Loucy (cell line): ENCODE measurements around the gene CDCA4.

Source experiments
- H2AFZ ChIP-seq: fragments of 200-600 bp; sonication (generic); 2 replicates; pipeline ENCODE4 v1.6.0; 2016; ENCODE audit warnings: antibody characterized with exemption, mild to moderate bottlenecking, low read length, moderate library complexity
- H3F3A ChIP-seq: fragments of 200-600 bp; 2 replicates; pipeline ENCODE4 v1.6.0; 2016; ENCODE audit warnings: antibody characterized with exemption, low read depth, mild to moderate bottlenecking
- H3K27me3 ChIP-seq: fragments of 200-600 bp; sonication (generic); 2 replicates; pipeline ENCODE4 v1.6.1; 2014; ENCODE audit warnings: low read length, mild to moderate bottlenecking; ENCODE audit not compliant: insufficient read depth, poor library complexity, severe bottlenecking
- H3K36me3 ChIP-seq: fragments of 200-600 bp; sonication (generic); 2 replicates; pipeline ENCODE4 v1.6.1; 2016; ENCODE audit warnings: low read length; ENCODE audit not compliant: insufficient read depth
- H3K4me1 ChIP-seq: fragments of 200-600 bp; sonication (generic); 2 replicates; pipeline ENCODE4 v1.5.1; 2014; ENCODE audit warnings: low read length, mild to moderate bottlenecking; ENCODE audit not compliant: insufficient read depth, poor library complexity, severe bottlenecking
- H3K4me2 ChIP-seq: fragments of 200-600 bp; sonication (generic); 2 replicates; pipeline ENCODE4 v1.6.0; 2014; ENCODE audit warnings: antibody characterized with exemption, low read length, low read depth, mild to moderate bottlenecking; ENCODE audit not compliant: poor library complexity, severe bottlenecking
- H3K4me3 ChIP-seq: fragments of 200-600 bp; sonication (generic); 2 replicates; pipeline ENCODE4 v1.5.1; 2014; ENCODE audit warnings: low read length, mild to moderate bottlenecking, mixed read lengths; ENCODE audit not compliant: poor library complexity, severe bottlenecking
- H3K79me2 ChIP-seq: fragments of 200-600 bp; sonication (generic); 2 replicates; pipeline ENCODE4 v1.6.1; 2014; ENCODE audit warnings: low read length; ENCODE audit not compliant: insufficient read depth
- H3K9ac ChIP-seq: fragments of 200-600 bp; sonication (generic); 2 replicates; pipeline ENCODE4 v1.6.0; 2014; ENCODE audit warnings: mild to moderate bottlenecking, low read depth, low read length, moderate library complexity; ENCODE audit not compliant: poor library complexity, severe bottlenecking
- H3K9me2 ChIP-seq: fragments of 200-600 bp; sonication (generic); replicated peaks from 2 replicates; pipeline ENCODE4 v1.6.1; 2016; ENCODE audit warnings: low read depth, low read length, mixed read lengths
- H3K9me3 ChIP-seq: fragments of 200-600 bp; sonication (generic); 2 replicates; pipeline ENCODE4 v1.6.1; 2014; ENCODE audit warnings: mild to moderate bottlenecking, antibody characterized with exemption, low read length, low read depth; ENCODE audit not compliant: insufficient read depth
- H4K20me1 ChIP-seq: fragments of 200-600 bp; sonication (generic); 2 replicates; pipeline ENCODE4 v1.6.0; 2014; ENCODE audit warnings: antibody characterized with exemption, low read length, mild to moderate bottlenecking; ENCODE audit not compliant: insufficient read depth, poor library complexity, severe bottlenecking
- CTCF ChIP-seq: fragments of 200-600 bp; sonication (generic); conservative IDR thresholded peaks from 2 replicates; pipeline ENCODE4 v1.5.1; 2014; ENCODE audit warnings: mild to moderate bottlenecking, antibody characterized with exemption, low read length
- EZH2phosphoT487 ChIP-seq: fragments of 200-600 bp; IDR thresholded peaks from 2 replicates; pipeline ENCODE4 v1.6.1; 2018; ENCODE audit warnings: antibody characterized with exemption, mild to moderate bottlenecking, moderate library complexity, borderline replicate concordance

CDCA4 gene

GRCh38 chr14:105059035-105059924, 38.4 kb upstream of the CDCA4 start:
- Histone ChIP-seq H3K9me2 (no peaks in the 10 kb centered on the region), H3K9ac (peak overlapping the region; percentile 70), H3K4me3 (peak overlapping the region; percentile 47), H4K20me1 (no peaks in the 10 kb centered on the region), H3K36me3 (no peaks in the 10 kb centered on the region), H3K9me3 (no peaks in the 10 kb centered on the region), H3K79me2 (peaks cover 3% of the 10 kb centered on the region; the same call in 1 of the 2 replicates), H3K27me3 (no peaks in the 10 kb centered on the region), H3F3A (no peaks in the 10 kb centered on the region), H2AFZ (no peak overlapping the region), H3K4me2 (peak overlapping the region; percentile 67), H3K4me1 (peaks cover 36% of the 10 kb centered on the region)
- TF ChIP-seq CTCF = peak; percentile 32; the same call in 1 of the 2 replicates
- no peak for TF ChIP-seq EZH2phosphoT487

- Histone ChIP-seq H3K9me2 (no peaks in the 10 kb centered on the region), H3K4me2 (no peak overlapping the region), H4K20me1 (no peaks in the 10 kb centered on the region), H3K79me2 (peaks cover 3% of the 10 kb centered on the region; the same call in 1 of the 2 replicates), H3K4me1 (peaks cover 36% of the 10 kb centered on the region), H3K4me3 (no peak overlapping the region), H3F3A (no peaks in the 10 kb centered on the region), H3K27me3 (no peaks in the 10 kb centered on the region), H3K9ac (no peak overlapping the region), H2AFZ (no peak overlapping the region), H3K36me3 (no peaks in the 10 kb centered on the region), H3K9me3 (no peaks in the 10 kb centered on the region)
- TF ChIP-seq EZH2phosphoT487 = no peak
- TF ChIP-seq CTCF = no peak
These were observed 37.7 kb upstream of the CDCA4 start for GRCh38 chr14:105058521-105059034.

GRCh38 chr14:105056303-105056831, 35.5 kb upstream of the CDCA4 start:
- Histone ChIP-seq H3K4me1 (peaks cover 27% of the 10 kb centered on the region), H3K79me2 (peaks cover 3% of the 10 kb centered on the region; the same call in 1 of the 2 replicates), H3K9me2 (no peaks in the 10 kb centered on the region), H3F3A (no peaks in the 10 kb centered on the region), H3K4me2 (no peak overlapping the region), H2AFZ (no peak overlapping the region), H3K9ac (no peak overlapping the region), H3K36me3 (no peaks in the 10 kb centered on the region), H3K4me3 (no peak overlapping the region), H3K27me3 (no peaks in the 10 kb centered on the region), H4K20me1 (no peaks in the 10 kb centered on the region), H3K9me3 (no peaks in the 10 kb centered on the region)
- no peak for TF ChIP-seq CTCF
- TF ChIP-seq EZH2phosphoT487 = no peak
